HepG2 (cell line): ENCODE results near the gene ZBTB46.

Experiments used
- CEBPB ChIP-seq: IDR thresholded peaks from 2 replicates; pipeline ENCODE4 v1.6.1; 2011; ENCODE audit warnings: low read depth, low read length, improper control_type of control experiment, borderline replicate concordance
- CTCF ChIP-seq: sonication (generic); formaldehyde crosslinking; IDR thresholded peaks from 2 replicates; pipeline ENCODE4 v1.5.0; 2020; ENCODE audit warnings: mild to moderate bottlenecking, missing genetic modification reagents, moderate library complexity
- EZH2 ChIP-seq: conservative IDR thresholded peaks from 2 replicates; pipeline ENCODE4 v1.6.1; 2012; ENCODE audit warnings: mild to moderate bottlenecking, low read depth, low read length, moderate library complexity
- NFAT5 ChIP-seq: sonication (generic); formaldehyde crosslinking; IDR thresholded peaks from 2 replicates; pipeline ENCODE4 v1.4.0; 2020; ENCODE audit warnings: missing genetic modification reagents
- POLR2AphosphoS5 ChIP-seq: IDR thresholded peaks from 2 replicates; pipeline ENCODE4 v1.6.1; 2012; ENCODE audit warnings: low read depth, low read length
- ZBTB49 ChIP-seq: sonication (generic); formaldehyde crosslinking; IDR thresholded peaks from 2 replicates; pipeline ENCODE4 v1.4.0; 2020; ENCODE audit warnings: missing genetic modification reagents, borderline replicate concordance
- ZKSCAN1 ChIP-seq: fragments of 150-350 bp; IDR thresholded peaks from 2 replicates; pipeline ENCODE4 v1.6.1; 2014; ENCODE audit warnings: low read length
- ZNF274 ChIP-seq: sonication (generic); formaldehyde crosslinking; IDR thresholded peaks from 2 replicates; pipeline ENCODE4 v1.5.1; 2020; ENCODE audit warnings: mild to moderate bottlenecking, missing genetic modification reagents
- ZNF558 ChIP-seq: sonication (generic); formaldehyde crosslinking; IDR thresholded peaks from 2 replicates; pipeline ENCODE4 v1.9.0; 2022; ENCODE audit warnings: mild to moderate bottlenecking, missing genetic modification reagents, borderline replicate concordance
- ZNF83 ChIP-seq: sonication (generic); formaldehyde crosslinking; IDR thresholded peaks from 2 replicates; pipeline ENCODE4 v1.4.0; 2020; ENCODE audit warnings: missing genetic modification reagents, mild to moderate bottlenecking, borderline replicate concordance

GRCh38 chr20:63746751-63747315 lies 84.2 kb downstream of the ZBTB46 start:
- no peak for TF ChIP-seq CTCF (CRISPR knock-in tag)
- no peak for TF ChIP-seq ZKSCAN1
- TF ChIP-seq ZNF274, result no peak
- no peak for TF ChIP-seq CEBPB
- no peak for TF ChIP-seq NFAT5
- no peak for TF ChIP-seq ZNF83
- TF ChIP-seq ZBTB49 (CRISPR knock-in tag), result no peak
- TF ChIP-seq EZH2, result no peak
- TF ChIP-seq ZNF558 (CRISPR knock-in tag), result no peak
- no peak for TF ChIP-seq POLR2AphosphoS5
